Stimulated activated CD4-positive, alpha-beta T cell treated with anti-CD3 and anti-CD28 coated beads, Interleukin-15, amount 100 ng/mL, for 1 hour (primary cell): Measurements from ENCODE around the gene CLDN9.

Experiments used
- DNase-seq, 2 donors: peaks; one replicate each; pipeline ENCODE4 v3.0.0-alpha.2; 2020; ENCODE audit warnings: low read depth in 1 of 2, low spot score in 1 of 2

CLDN9 gene

DNA sequence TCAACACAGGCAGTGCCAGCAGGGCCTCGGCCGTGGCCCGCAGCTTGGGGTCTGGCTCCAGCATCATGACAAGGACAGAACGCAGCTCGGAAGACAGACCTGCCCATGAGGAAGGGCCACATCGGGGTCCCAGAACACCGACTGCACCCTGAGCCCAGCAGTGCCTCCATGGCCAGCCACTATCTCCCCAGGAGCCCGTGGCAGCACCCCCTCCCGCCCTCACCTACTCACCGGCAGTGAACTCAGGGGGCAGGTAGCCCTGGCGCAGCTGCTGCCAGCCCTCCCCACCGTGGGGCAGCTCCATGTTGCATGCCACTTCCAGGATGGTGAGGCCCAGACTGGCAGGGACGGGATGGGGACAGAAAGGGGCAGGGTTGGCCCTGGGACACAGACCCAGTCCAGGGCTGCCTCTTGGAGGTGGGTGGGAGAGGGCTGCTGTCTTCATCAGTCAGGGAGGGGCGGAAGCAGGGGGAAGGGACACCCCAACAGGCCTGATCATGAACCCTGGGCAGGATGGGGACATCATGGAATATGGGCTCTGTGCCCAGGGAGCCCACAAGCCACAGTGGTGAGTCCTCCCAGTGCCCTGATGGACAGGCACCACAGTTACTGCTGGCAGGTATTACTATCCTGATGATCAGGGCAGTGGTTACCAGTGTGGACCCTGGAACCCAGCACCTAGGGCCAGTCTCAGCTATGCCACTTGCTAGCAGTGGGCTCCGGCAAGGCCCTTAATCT is 38.2 kb upstream of the CLDN9 start:
- DNase-seq, result no peak

DNA sequence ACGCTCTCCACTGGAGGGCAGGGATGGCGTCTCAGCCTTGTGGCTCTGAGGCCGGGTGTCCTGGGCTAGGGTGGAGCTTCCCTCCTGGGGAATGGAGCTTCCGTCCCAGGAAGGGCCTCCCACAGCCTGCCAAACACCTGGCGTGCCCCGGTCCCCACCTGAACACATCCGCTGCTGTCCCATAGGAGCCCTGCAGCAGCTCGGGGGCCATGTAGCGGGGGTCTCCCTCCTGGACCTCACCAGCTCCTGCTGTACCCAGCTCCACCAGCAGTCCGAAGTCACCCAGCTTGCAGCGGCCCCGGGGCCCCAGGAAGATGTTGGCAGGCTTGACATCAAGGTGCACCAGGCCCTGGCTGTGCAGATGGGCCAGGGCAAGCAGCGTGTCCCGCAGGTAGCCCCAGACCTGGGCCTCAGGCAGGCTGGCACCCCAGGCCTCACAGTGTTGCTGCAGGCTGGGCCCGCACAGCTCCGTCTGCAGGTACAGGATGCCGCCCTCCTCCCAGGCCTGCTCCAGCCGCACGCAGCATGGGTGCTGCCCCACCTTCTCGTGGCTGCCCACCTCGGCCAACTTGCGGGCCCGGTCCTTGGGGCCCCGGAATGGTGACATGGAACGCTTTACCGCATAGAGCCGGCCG is 37.4 kb upstream of the CLDN9 start:
- DNase-seq, result no peak

DNA sequence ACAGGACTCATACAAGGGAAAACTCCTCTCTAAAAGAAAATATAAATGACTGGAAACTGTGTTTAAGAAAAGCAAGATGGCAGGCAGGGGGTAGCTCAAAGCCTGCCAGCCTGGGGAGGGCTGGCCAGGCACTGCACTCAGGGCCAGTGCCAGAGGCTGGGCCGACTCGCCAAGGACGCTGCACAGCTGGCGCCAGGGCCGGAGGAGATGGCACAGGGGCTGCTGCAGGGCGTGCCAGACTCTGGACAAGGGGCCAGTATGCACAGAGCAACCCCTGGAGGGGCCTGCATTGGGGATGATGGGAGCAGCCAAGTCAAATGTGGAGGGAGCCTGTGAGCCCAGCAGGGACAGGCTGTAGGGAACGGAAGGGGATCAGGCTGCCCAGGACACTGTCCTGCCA is 36.5 kb upstream of the CLDN9 start:
- DNase-seq, result no peak

DNA sequence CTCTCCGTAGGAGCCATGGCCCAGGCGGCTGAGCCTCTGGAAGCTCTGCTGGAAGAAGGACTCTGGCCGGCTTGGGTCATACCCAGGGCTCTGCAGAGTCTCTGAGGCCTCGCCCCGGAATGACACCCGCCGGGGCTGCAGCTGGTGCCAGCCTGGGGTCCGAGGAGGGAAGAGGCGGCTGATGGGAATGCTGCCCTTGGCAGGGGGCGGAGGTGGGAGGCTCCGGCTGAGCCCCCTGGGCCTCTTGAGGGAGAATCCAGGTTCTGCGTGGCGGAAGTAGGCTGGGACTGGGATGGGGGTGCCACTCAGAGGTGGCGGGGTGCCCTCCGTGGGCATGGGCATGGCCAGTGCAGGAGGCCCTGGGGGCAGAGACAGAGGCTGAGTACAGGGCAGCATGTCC is 36.0 kb upstream of the CLDN9 start:
- no peak for DNase-seq

DNA sequence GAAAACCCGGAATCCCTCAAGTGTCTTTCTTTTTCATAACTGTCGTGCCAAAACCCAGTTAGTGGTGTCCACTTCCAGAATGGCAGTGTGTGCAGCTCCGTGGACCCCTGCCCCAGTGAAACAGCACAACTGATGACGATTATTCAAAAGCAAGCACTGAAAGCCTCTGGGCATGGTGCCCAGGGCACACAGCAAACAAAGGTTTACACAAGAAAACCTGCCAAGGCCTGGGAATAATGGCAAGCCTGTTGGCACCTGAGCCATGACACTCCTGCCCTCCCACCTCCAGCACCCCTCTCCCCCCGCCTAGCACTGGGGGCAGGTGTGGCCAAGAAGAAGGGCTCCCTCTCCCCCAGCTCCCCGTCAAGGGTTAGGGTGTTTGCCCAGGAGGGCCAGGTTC is 35.3 kb upstream of the CLDN9 start:
- no peak for DNase-seq

DNA sequence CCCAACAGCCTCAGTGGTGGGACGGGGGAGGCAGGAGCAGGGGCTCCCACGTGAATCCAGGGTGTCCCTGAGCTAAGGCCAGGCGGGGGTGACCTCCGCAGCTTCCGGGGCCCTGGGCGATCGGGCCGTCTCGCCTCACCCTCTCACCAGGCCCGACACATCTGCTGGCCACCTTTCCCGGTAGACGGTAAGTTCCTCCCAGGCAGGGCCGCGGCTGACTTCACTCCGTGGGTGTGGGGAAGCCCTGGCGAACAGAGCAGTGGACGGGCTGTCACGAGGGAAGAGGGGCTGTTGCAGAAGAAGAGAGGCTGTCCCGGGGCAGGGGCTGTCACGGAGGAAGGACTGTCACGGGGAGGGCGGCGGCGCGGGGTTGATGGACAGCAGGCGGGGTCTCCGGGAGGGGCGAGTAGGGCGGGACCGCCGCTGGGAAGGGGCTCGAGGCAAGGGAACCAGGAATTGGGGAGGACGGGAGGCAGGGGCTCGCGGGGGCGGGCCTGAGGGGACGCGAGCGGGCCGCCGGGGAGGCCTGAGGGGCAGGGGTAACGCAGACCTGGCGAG is 33.0 kb upstream of the CLDN9 start:
- no peak for DNase-seq

DNA sequence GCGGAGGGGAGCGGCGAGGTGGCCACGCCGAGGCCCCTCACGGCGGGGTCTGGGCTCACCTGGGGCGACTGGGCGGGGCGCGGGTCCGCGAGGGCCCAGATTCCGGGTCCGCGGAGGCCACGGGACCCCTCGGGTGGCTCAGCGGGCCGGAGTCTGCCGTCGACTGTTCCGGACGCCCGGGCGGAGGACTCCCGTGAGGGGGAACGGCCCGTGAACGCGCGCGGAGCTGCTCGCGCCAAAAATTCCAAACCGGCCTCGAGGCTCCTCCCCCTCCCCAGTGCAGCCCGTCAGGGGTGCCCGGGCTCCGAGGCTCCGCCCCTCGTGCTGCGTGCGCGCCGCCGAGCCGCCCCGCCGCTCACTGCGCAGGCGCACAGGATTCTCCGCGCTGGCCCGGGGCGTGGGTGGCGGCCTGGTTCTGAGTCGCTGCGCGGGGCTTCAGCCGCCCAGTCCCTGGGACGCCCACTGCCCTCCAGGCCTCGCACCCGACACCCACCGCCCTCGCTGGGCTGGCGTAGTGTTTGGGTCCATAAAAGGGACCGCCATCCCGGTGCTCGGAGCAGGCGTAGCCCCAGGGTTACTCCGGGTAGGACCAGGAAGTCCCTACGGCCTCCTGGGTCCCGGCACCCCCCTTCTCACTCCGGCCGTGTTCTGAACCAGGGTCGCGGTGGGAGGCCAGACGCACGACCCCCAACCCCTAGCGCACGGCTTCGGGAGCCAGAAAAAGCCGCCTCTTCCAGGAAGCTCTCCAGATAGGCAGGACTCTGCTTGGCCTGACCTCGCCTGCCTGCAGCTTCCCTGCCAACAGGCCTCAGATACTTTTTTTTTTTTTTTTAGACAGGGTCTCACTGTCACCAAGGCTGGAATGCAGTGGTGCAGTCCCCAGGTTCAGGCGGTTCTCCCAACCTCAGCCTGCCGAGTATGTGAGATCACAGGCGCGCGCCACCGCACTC is 32.2 kb upstream of the CLDN9 start, which contains the start of gene PKMYT1:
TSS of gene PKMYT1 (minus strand) at position 220 of the 950 bp plus-strand sequence. CDS start 789 bp downstream, outside the sequence.
- peak; percentile 93 to 95 for DNase-seq

DNA sequence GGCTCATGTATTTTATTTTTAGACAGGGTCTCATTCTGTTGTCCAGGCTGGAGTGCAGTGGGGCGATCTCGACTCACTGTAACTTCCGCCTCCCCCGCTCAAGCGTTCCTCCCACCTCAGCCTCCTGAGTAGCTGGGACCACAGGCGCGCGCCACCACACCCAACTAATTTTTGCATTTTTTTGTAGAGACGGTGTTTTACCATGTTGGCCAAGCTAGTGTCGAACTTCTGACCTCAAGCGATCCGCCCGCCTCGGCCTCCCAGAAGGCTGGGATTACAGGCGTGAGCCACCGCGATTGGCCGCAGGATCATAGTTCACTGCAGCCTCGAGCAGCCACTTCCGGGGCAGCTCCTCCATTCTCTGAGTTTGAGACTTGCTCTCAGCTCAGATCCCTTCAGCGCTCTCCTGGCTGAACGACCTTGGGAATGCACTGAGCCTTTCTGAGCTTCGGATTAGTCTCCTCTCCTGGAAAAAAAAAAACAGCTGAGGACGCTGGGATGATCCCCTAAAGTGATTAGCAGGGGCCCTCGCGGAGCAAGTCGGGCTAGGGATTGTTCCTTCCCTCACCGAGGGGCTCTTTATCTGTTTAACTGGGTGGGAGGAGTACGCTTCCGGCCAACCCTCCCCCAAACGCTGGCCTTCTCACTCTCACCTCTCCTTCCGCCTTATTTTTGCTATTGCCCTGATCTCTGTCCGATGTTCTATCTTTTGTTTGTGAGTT is 31.4 kb upstream of the CLDN9 start:
- no peak for DNase-seq

DNA sequence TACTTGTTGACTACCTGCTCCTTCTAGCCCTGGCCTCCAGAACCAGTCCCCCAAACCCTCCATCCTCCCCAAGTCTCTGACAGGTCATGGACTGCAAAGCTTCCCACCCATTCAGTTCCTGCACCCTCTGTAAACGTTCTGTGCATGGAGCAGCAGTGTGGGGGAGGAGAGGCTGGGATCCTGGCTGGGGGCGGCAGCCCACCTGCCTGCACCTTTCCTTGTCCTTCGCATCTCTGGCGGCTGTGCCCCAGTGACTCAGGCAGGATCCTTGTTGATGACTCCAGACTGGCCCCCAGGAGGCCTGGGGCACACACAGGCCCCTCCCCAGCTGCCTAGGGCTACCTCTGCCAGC is 30.8 kb upstream of the CLDN9 start:
- DNase-seq, result no peak

DNA sequence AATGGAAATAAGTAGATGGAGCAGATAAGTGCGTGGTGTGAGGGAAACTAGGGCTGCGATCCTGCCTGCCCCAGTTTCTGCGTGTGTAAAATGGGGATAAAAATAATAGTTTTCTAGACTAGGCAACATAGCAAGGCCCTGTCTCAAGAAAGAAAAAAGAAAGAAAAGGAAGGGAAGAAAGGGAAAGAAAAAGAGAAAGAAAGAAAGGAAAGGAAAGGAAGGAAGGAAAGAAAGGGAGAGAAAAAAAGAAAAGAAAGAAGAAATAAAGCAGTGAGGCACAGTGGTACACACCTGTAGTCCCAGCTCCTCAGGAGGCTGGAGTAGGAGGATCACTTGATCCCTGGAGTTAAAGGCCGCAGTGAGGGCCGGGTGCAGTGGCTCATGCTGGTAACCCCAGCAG is 30.3 kb upstream of the CLDN9 start:
- no peak for DNase-seq

DNA sequence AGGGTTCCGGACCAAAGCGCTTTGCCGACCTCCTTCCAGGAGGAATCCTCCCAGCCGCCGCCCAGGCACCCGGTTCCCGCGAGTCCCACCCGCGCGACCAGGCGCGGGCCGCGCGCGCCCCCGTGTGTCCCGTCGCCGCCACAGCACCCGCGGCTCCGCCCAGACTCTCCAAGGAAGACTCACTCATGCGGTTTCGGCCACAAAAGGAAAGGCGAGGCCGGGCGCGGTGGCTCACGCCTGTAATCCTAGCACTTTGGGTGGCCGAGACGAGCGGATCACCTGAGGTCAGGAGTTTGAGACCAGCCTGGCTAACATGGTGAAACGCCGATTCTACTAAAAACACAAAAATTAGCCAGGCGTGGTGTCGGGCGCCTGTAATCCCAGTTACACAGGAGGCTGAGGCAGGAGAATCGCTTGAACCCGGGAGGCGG is 29.0 kb upstream of the CLDN9 start:
- DNase-seq, result peak; percentile 49 to 60

DNA sequence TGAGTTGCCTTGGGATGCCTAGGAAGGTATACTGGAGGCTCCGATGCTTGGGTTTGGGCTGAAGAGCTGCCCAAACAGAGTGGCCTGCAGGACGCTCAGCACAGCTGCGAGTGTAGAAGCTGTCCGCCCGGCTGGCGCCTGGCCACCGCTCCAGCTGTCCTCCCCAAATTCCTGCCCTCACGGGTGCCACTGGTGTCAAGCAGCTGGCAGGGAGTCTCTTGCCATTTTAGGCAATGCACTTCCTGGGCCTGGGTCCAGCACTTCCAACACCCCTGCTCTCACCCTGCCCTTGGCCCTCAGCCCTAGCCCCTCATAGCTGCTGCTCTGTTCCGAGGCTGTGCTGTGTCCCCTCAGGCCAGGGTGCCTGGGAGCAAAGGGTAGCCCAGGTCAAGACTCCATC is 27.3 kb upstream of the CLDN9 start:
- no peak for DNase-seq

DNA sequence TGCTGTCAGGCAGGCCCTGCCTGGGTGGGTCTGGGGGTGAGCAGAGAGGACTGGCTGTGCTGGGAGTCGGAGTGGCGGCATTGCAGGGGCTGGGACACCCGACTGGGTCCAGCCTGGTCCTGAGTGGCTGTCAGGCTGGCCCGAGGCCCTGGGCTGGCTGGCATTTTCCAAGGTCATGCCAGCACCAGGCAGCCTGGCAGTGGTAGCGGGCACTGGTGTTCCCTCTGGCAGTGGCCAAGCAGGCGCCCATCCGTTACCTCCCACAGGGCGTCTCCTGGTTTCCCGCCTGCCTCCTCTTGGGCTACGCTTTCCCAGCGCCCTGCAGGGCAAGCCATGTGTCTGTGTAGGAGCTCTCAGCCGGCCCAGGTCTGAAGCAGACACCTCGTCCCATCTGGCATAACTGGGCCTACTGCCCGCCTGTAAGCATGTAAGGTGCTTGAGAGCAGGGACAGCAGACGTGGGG is 26.8 kb upstream of the CLDN9 start:
- DNase-seq, result no peak

DNA sequence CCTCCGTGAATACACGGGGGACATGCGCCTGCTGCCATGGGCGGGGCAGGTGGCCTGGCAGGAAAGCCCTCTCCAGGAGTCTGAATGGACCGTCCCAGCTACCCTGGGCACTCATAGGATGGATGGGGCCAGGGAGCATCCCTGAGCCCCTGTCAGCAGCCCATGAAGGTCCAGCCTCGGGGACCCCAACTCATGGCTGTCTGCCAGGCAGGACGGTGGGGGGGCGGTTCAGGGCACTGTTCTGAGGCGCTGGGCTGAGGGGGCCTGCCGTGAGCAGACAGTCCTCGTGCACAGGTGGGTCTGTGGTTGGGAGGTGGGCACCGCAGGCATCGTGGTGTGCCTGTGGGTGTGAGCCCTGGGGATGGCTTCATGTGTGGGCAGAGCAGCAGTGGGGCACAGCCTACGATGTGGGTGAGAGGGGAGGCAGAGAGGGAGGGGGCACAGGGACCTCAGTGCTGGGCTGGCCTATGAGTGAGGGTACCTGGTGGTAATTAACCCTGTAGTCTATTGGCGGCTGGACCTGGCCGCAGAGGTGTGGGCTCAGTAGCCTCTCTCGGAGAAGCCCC is 26.0 kb upstream of the CLDN9 start:
- no peak for DNase-seq

DNA sequence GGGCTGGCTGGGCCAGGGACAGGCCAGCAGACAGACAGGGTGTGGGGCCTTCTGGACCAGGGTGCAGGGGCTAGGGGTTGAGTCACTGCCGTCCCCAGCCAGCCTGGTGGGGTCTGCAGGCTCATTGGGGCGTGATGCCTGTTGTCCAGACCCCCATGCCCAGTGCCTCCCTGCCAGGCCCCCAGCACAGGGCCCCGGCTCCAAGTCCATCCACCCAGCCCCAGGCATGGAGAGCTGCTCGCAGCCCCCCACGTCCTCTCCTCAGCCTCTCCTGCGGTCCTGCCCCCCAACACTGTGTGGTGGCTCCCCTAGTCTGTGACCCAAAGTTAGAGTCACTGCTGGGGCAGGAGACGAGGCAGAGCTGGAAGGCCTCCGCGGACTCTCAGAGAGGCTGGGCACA is 25.4 kb upstream of the CLDN9 start:
- no peak for DNase-seq

DNA sequence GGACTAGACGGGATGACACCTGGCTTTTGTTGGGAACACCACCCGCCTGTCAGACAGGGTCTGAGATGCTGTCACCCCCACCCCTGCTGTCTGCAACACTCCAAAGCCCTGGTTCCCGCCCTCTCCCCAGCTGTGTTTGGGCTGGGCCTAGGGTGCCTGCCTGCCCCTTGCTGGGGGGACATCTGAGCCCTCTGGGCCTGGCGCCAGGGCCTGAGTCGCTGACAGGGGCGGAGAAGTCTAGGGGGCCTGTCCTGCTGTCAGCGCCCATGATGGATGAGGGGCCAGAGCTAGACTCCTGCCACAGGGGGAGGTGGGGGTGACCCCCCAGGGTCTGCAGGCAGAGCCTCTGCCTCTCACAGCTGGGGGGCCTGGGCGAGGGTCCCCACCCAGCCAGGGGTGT is 24.9 kb upstream of the CLDN9 start:
- no peak for DNase-seq

DNA sequence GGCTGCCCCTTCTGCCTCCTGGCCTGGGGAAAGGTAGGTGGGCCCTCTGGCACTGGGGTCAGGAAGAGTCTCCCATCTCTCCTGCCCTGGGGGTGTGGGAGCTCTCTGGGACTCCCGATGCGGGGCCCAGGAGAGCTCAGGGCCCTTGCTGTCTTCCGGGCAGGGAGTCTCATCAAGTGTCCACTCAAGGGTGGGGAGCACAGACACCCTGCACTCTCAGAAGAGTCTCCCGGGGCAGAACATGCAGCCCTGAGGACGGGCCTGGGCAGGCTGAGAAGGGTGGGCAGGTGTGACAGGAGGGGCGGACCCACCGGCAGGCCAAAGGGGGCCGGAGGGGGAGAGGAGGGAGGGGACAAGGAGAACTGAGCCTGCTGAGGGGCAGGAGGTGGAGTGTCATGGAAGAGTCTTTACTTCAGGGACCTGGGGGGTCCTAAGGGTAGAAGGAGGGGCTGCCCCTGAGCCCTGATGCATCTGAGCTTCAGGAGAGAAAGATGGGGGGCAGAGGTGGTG is 24.1 kb upstream of the CLDN9 start:
- DNase-seq, result no peak

DNA sequence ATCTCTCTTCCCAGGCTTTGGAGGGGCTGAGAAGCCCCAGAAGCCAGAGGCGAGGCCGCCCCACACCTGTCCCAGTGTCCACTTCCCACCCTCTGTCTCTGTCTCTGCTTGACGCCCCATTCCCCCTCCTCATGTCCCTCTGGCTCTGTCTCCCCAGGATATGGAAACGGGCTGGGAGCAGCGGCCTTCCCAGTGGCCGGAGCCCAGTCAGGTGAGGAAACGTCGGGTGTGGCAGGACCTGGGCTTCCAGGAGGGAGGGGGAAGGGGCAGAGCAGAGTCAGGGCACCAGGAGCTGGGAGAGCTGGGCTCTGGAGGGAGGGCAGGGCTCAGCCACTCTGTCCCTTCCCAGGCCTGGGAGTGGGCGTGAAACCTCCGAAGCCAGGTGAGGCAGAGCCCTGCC is 21.8 kb upstream of the CLDN9 start:
- DNase-seq, result no peak

DNA sequence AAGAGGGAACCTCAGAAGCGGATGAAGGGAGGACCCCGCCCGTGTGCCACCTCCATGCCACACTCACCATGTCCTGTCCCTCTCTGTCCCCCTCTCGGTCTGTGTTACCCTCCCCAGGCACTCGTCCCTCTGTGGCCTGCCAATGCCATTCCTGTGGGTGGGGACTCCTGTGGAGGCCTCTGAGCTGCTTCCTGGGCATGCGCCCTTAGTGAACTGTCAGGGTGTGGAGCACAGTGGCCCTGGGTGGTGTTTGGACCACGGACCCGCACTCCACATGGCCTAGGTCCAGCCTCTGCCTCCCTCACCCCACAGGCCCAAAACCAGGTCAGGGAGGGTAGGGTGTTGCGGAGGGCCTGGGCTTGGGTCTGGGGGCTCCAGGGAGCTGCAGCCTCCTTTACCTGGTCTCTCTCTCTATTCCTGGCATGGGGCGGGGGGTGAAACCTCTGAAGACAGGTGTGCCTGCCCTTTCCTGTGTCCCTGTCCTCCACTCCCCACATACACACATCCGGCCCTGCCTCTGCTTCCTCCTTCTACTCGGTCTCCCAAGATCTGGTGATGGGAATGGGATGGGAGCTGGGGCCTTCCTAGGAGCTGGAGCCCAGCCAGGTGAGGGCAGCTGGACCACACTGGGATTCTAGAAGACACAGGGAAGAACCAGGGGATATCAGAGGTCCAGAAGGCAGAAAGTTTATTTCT is 21.0 kb upstream of the CLDN9 start:
- DNase-seq, result no peak
